ENCODE results near the gene HNRNPL. TPM values are rescaled to one million over a fixed set of nuclear protein-coding genes. Genes with fewer than 3 reads are reported as not detected.

HNRNPL gene
- polyA plus RNA-seq, 3 donors, result 51.9 to 234 (median 58.7) TPM

- peaks cover 23 to 31% of the 10 kb centered on the region in 2 donors for H3K36me3 Mint-ChIP-seq
- no peaks in the 10 kb centered on the region for H3K9me3 Mint-ChIP-seq
- H3K9me3 ChIP-seq (replicated peaks in 1 of 2; ENCODE audit: control insufficient read depth in 1 of 2, insufficient read depth in 1 of 2, low read length in 2 of 2), result no peaks in the 10 kb centered on the region
- peak overlapping the region in 1 of 7 donors; percentile 10 for H3K27ac Mint-ChIP-seq
- peaks cover 0 to 3% (median 0%) of the 10 kb centered on the region in 3 donors for H3K27me3 Mint-ChIP-seq (ENCODE audit: low read depth in 3 of 3)
- no peak overlapping the region for H3K9ac ChIP-seq (ENCODE audit: insufficient read depth, low read length, poor library complexity, severe bottlenecking)
- no peak overlapping the region for H3K4me3 Mint-ChIP-seq
- no peak overlapping the region for H3K4me2 ChIP-seq (replicated peaks; ENCODE audit: extremely low read depth, low read length, poor library complexity, severe bottlenecking)
- TF ChIP-seq CTCF (IDR thresholded peaks at IDR 0.05), result no peak
- peaks cover 5% of the 10 kb centered on the region for H4K20me1 ChIP-seq (ENCODE audit: insufficient read depth, low read length)
- intact Hi-C loops (cut with micrococcal nuclease), result loop anchor here (5.0 to 10.0 kb wide), 4 partner anchors 37 to 130 kb away; partner anchors contain the start of genes ECH1 (in 1 of the 2), MRPS12 (in 1 of the 2) and SARS2 (in 1 of the 2)
- peaks cover 8 to 10% of the 10 kb centered on the region in 2 donors for H3K4me1 ChIP-seq (ENCODE audit: control insufficient read depth in 1 of 2, insufficient read depth in 2 of 2, low read length in 2 of 2)
- no peak for DNase-seq
- H3K4me1 Mint-ChIP-seq, result peaks cover 19% of the 10 kb centered on the region
- H2AFZ ChIP-seq (ENCODE audit: insufficient read depth, low read depth, low read length, poor library complexity, severe bottlenecking), result no peak overlapping the region
- H3K27me3 ChIP-seq (ENCODE audit: control insufficient read depth in 2 of 2, insufficient read depth in 2 of 2, low read length in 2 of 2), result no peaks in the 10 kb centered on the region
- H3K4me3 ChIP-seq (replicated peaks in 1 of 3; ENCODE audit: low read depth in 2 of 3, low read length in 3 of 3), result no peak overlapping the region
- peaks cover 22% of the 10 kb centered on the region for H3K79me2 ChIP-seq (ENCODE audit: insufficient read depth, low read length)
- no peak overlapping the region for H3K27ac ChIP-seq (ENCODE audit: low read depth in 1 of 2, low read length in 2 of 2)
- peaks cover 22 to 31% of the 10 kb centered on the region in 2 donors for H3K36me3 ChIP-seq (replicated peaks in 1 of 2; ENCODE audit: control insufficient read depth in 1 of 2, insufficient read depth in 2 of 2, low read length in 2 of 2)
- WGBS (ENCODE audit: insufficient coverage), result 32% methylated on average over 9 of the region's 9 CpGs
These were observed 45.2 kb upstream of the HNRNPL start for GRCh38 chr19:38894968-38895367.

DNA sequence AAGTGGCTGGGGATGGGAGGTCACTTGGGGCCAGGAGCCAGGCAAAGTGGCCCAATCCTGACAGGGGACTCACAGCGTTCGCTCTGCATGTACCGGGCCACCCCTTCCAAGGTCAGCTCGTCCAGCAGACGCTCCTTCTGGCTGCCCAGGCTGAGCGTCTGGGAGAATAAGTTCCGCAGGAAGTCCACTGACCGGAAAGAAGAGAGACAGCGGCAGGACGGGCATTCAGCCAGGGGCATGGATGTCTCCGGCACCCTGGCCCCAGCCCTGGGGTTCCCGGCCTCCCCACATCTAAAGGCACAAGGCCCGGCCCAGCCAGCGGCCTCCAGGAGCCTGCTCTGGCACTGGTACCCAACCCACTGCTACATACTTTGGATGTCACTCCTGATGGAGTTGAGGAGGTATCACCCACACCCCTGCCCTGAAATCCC lies 43.6 kb upstream of the HNRNPL start:
- DNase-seq, result no peak
- H3K4me1 Mint-ChIP-seq, result peaks cover 11% of the 10 kb centered on the region
- 100% methylated on average over 10 of the region's 14 CpGs for WGBS (ENCODE audit: insufficient coverage)

More for the DNA sequence above, 43.6 kb upstream of the HNRNPL start:
- no peaks in the 10 kb centered on the region for H3K9me3 Mint-ChIP-seq
- Histone ChIP-seq H3K4me3 (replicated peaks in 1 of 3; ENCODE audit: low read depth in 2 of 3, low read length in 3 of 3) (no peak overlapping the region), H3K36me3 (replicated peaks in 1 of 2; ENCODE audit: control insufficient read depth in 1 of 2, insufficient read depth in 2 of 2, low read length in 2 of 2) (peaks cover 38 to 47% of the 10 kb centered on the region in 2 donors), H3K4me1 (ENCODE audit: control insufficient read depth in 1 of 2, insufficient read depth in 2 of 2, low read length in 2 of 2) (peaks cover 3 to 4% of the 10 kb centered on the region in 2 donors), H4K20me1 (ENCODE audit: insufficient read depth, low read length) (peaks cover 5% of the 10 kb centered on the region), H2AFZ (ENCODE audit: insufficient read depth, low read depth, low read length, poor library complexity, severe bottlenecking) (no peak overlapping the region), H3K4me2 (replicated peaks; ENCODE audit: extremely low read depth, low read length, poor library complexity, severe bottlenecking) (no peak overlapping the region), H3K27ac (ENCODE audit: low read depth in 1 of 2, low read length in 2 of 2) (no peak overlapping the region), H3K79me2 (ENCODE audit: insufficient read depth, low read length) (peaks cover 10% of the 10 kb centered on the region), H3K9me3 (replicated peaks in 1 of 2; ENCODE audit: control insufficient read depth in 1 of 2, insufficient read depth in 1 of 2, low read length in 2 of 2) (no peaks in the 10 kb centered on the region), H3K27me3 (ENCODE audit: control insufficient read depth in 2 of 2, insufficient read depth in 2 of 2, low read length in 2 of 2) (no peaks in the 10 kb centered on the region), H3K9ac (ENCODE audit: insufficient read depth, low read length, poor library complexity, severe bottlenecking) (no peak overlapping the region)
- no peak overlapping the region for H3K27ac Mint-ChIP-seq
- H3K4me3 Mint-ChIP-seq, result no peak overlapping the region
- TF ChIP-seq CTCF (IDR thresholded peaks at IDR 0.05), result no peak
- intact Hi-C loops (cut with micrococcal nuclease), result loop anchor here in 1 of 2 donors (10.0 kb wide), 1 partner anchor 129 kb away; no protein-coding TSS in a partner anchor
- H3K36me3 Mint-ChIP-seq, result peaks cover 38 to 47% of the 10 kb centered on the region in 2 donors
- H3K27me3 Mint-ChIP-seq (ENCODE audit: low read depth in 3 of 3), result peaks cover 0 to 3% (median 0%) of the 10 kb centered on the region in 3 donors
